Measurements from ENCODE around the gene SEZ6L. TPM values are rescaled to one million over a fixed set of nuclear protein-coding genes. Genes with fewer than 3 reads are reported as not detected.

SEZ6L gene
- polyA plus RNA-seq, 1 donor (not counting 4 experiments of a cell fraction or from before 2014, with no cell fraction given), result not detected

GRCh38 chr22:26303475-26303874 is 134.2 kb downstream of the SEZ6L start:
- Histone ChIP-seq H3K9me1 (ENCODE audit: control insufficient read depth, extremely low read depth, insufficient read depth, low read length) (no peaks in the 10 kb centered on the region), H2AFZ (ENCODE audit: control insufficient read depth, low read length) (no peak overlapping the region), H3K4me1 (ENCODE audit: control insufficient read depth, extremely low read depth, insufficient read depth, low read length) (no peaks in the 10 kb centered on the region), H3K4me2 (ENCODE audit: control insufficient read depth, extremely low read depth, insufficient read depth, low read depth, low read length) (no peak overlapping the region), H3K27me3 (ENCODE audit: control insufficient read depth, extremely low read depth, insufficient read depth, low read length) (peaks cover 11% of the 10 kb centered on the region), H3K9ac (ENCODE audit: control insufficient read depth, extremely low read depth, insufficient read depth, low read length) (no peak overlapping the region), H4K20me1 (ENCODE audit: control insufficient read depth, extremely low read depth, insufficient read depth, low read length) (no peaks in the 10 kb centered on the region), H3K4me3 (ENCODE audit: control insufficient read depth in 2 of 3, extremely low read depth in 1 of 3, insufficient read depth in 2 of 3, low read depth in 1 of 3, low read length in 3 of 3) (no peak overlapping the region), H3K9me3 (ENCODE audit: control insufficient read depth, low read depth, low read length) (no peaks in the 10 kb centered on the region), H3K27ac (ENCODE audit: control insufficient read depth, insufficient read depth, low read length) (no peak overlapping the region), H3K36me3 (ENCODE audit: control insufficient read depth in 2 of 2, extremely low read depth in 1 of 2, insufficient read depth in 2 of 2, low read length in 2 of 2) (no peaks in the 10 kb centered on the region), H3K79me2 (ENCODE audit: control insufficient read depth, insufficient read depth, low read length) (no peaks in the 10 kb centered on the region)
- dilution Hi-C loops (cut with MboI; ENCODE audit: extremely low pct_ligation_motif_present, low sequenced_read_pairs), result no loop called here
- FAIRE-seq (no peak), DNase-seq (ENCODE audit: low read depth, low spot score) (no peak)
- TF ChIP-seq CTCF (optimal IDR thresholded peaks at IDR 0.05 in 1 of 3, IDR thresholded peaks at IDR 0.05 in 1 of 3, conservative IDR thresholded peaks at IDR 0.05 in 1 of 3; ENCODE audit: extremely low read depth in 1 of 3, insufficient read depth in 2 of 3, low read length in 3 of 3) (no peak), EZH2 (IDR thresholded peaks at IDR 0.05; ENCODE audit: low read length) (no peak)

- Histone ChIP-seq H3K9me3 (ENCODE audit: control insufficient read depth, low read depth, low read length) (no peaks in the 10 kb centered on the region), H4K20me1 (ENCODE audit: control insufficient read depth, extremely low read depth, insufficient read depth, low read length) (no peaks in the 10 kb centered on the region), H3K9ac (ENCODE audit: control insufficient read depth, extremely low read depth, insufficient read depth, low read length) (no peak overlapping the region), H3K4me3 (ENCODE audit: control insufficient read depth in 2 of 3, extremely low read depth in 1 of 3, insufficient read depth in 2 of 3, low read depth in 1 of 3, low read length in 3 of 3) (no peak overlapping the region), H3K36me3 (ENCODE audit: control insufficient read depth in 2 of 2, extremely low read depth in 1 of 2, insufficient read depth in 2 of 2, low read length in 2 of 2) (no peaks in the 10 kb centered on the region), H3K9me1 (ENCODE audit: control insufficient read depth, extremely low read depth, insufficient read depth, low read length) (no peaks in the 10 kb centered on the region), H3K4me2 (ENCODE audit: control insufficient read depth, extremely low read depth, insufficient read depth, low read depth, low read length) (no peak overlapping the region), H3K79me2 (ENCODE audit: control insufficient read depth, insufficient read depth, low read length) (no peaks in the 10 kb centered on the region), H2AFZ (ENCODE audit: control insufficient read depth, low read length) (no peak overlapping the region), H3K27me3 (ENCODE audit: control insufficient read depth, extremely low read depth, insufficient read depth, low read length) (peaks cover 11% of the 10 kb centered on the region), H3K27ac (ENCODE audit: control insufficient read depth, insufficient read depth, low read length) (no peak overlapping the region), H3K4me1 (ENCODE audit: control insufficient read depth, extremely low read depth, insufficient read depth, low read length) (no peaks in the 10 kb centered on the region)
- no peak for DNase-seq (ENCODE audit: low read depth, low spot score)
- no peak for FAIRE-seq
- dilution Hi-C loops (cut with MboI; ENCODE audit: extremely low pct_ligation_motif_present, low sequenced_read_pairs), result no loop called here
- no peak for TF ChIP-seq CTCF (optimal IDR thresholded peaks at IDR 0.05 in 1 of 3, IDR thresholded peaks at IDR 0.05 in 1 of 3, conservative IDR thresholded peaks at IDR 0.05 in 1 of 3; ENCODE audit: extremely low read depth in 1 of 3, insufficient read depth in 2 of 3, low read length in 3 of 3)
- no peak for TF ChIP-seq EZH2 (IDR thresholded peaks at IDR 0.05; ENCODE audit: low read length)
Measured at GRCh38 chr22:26304730-26305129, 135.5 kb downstream of the SEZ6L start.
